ENCODE measurements around the gene BPIFB2.

The BPIFB2 gene

DNA sequence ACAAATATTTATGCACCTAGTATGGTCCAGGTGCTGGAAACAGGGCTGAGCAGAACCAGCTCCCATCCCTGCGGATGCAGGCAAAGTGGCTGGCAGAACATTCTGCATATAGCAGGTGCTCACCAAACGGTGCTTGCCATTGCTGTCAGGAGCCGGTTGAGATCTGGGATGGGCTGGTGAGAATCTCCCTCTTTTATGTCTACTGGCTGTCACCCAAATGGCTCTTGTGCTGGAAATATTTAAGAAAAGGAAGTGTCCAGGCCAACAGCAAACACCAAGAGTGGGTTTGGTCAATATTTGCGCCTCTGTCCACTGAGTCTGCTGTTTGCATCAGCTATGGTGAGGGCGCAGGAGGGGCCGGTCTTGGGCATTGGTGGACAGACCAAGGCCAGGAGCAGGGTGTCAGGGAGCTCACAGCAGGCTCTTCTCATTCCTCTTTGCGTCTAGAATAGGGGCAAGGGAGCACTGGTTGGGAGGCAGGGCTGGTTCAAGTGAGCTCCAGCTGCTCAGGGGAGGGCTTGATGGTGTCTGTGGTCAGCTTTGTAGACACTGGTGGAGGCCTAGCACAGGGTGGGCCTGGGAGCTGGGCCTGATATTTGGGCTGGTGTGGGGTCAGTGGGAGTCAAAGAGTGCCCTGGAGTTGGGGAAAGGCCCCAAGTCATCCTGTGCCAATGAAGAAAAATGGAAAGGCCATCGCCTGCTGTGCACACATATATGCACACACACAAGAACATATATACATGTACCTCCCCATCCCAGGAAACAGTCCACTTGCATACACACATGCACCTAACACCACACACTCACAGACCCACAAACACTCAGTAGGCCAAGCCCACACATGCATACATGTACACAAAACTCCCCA is 1.4 kb upstream of the BPIFB2 start:
- no peak for DNase-seq (ENCODE audit: low read depth in 2 of 3, low spot score in 2 of 3)

GRCh38 chr20:33006776-33007375 is 628 bp upstream of the BPIFB2 start:
- DNase-seq (ENCODE audit: low read depth in 2 of 3, low spot score in 2 of 3) = no peak

DNA sequence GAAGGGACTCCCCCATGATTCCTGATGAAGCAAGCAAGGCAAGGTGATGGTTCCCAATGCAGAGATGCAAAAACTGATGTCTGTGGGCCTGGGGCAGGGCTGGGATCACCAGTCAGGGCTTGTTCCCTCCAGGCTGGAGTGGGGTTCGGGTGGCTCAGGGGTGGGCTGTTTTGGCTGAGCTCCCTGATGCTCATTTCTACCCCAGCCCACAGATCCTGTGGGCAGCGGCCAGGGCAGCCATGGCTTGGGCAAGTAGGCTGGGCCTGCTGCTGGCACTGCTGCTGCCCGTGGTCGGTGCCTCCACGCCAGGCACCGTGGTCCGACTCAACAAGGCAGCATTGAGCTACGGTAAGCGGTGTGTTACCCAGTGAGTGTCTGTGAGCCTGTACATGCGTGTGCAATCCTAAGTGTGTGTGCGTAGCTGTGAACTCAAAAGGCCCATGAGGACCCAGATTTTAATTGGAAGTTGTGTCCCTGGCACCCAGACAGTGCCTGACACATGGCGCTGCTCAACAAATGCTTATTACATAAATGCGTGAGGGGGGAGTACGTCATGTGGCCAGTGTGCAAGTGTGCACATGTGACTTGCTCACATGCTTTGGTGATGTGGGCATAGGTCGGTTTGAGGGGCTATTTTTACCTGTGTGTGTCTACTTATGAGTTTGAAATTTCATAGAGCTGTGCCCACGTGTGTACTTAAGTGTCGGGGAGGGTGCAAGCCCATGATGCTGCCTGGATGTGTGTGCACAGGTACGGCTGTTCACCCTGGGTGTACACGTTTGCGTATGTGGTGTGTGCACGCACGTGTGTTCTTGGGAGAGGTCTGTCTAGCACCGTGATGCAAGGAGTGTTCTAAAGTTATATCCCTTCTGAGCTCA is 1.1 kb downstream of the BPIFB2 start:
- DNase-seq (ENCODE audit: low read depth in 2 of 3, low spot score in 2 of 3) = no peak

DNA sequence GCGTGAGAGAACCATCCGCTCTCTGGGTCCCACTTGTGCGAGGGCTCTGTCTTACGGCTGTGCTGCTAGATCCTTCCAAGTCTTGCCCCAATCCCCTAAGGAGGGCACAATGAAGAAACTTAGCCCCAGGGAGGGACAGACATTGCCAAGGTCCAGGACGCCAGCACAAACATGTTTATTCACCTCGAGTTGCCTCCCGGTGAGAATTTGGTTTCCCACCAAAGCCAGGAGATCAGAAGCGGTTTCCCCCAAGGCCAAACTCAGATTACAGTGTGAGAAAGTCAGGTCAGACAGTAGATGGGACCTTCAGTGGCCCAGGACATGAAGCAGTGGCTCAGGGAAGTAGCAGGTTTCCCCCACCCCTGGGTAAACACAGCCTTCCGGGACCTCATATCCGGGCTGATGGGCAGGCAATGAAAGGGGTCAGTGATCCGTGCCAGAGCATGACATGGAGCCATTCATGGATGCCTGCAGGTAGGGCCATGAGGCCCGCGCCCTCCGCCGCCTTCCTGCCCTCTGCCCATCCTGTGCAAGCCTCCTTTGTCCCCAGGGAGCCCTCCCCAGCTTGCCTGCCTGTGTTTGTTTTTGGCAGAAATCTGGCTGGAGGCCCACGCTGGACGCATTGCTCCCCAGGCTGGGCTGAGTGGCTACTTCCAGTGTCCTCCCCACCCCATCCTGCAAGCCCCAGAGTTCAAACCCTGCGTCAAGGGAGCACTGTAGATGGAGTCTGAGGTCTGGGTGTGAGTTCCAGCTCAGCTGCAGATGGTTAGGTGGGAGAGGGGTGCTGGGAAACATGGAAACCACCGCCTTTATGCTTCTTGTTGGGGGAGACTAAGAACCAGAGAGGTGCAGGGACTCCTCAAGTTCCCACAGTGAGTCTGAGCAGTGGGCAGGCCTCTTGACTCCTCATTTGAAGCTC is 2.0 kb downstream of the BPIFB2 start:
- no peak for DNase-seq (ENCODE audit: low read depth in 2 of 3, low spot score in 2 of 3)

DNA sequence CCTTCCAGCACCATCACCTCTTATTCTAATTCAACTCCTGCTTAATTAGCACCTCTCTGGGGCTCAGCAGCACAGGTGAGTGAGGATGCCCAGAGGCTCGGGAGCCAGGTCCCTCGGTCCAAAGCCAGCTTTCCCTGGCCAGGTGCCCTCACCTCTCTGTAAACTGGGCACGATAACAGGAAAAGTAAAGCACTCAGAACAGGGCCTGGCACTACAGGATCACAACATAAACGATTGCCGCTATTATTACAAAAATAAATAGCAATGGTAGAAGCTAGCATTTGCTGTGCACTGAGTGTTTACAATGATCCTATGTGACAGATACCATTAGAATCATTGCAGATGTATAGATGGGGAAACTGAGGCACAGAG is 2.6 kb downstream of the BPIFB2 start:
- DNase-seq (ENCODE audit: low read depth in 2 of 3, low spot score in 2 of 3) = no peak

- DNase-seq (ENCODE audit: low read depth in 2 of 3, low spot score in 2 of 3) = no peak
Measured at GRCh38 chr20:33010674-33011449, 3.4 kb downstream of the BPIFB2 start.

- no peak for DNase-seq (ENCODE audit: low read depth in 2 of 3, low spot score in 2 of 3)
Measured at GRCh38 chr20:33012327-33013189, 5.1 kb downstream of the BPIFB2 start.

GRCh38 chr20:33013701-33014326 is 6.3 kb downstream of the BPIFB2 start:
- no peak for DNase-seq (ENCODE audit: low read depth in 2 of 3, low spot score in 2 of 3)

- DNase-seq (ENCODE audit: low read depth in 2 of 3, low spot score in 2 of 3) = no peak
Measured at GRCh38 chr20:33014336-33015113, 7.0 kb downstream of the BPIFB2 start.

GRCh38 chr20:33015114-33015484 is 7.6 kb downstream of the BPIFB2 start:
- DNase-seq (ENCODE audit: low read depth in 2 of 3, low spot score in 2 of 3) = no peak

- no peak for DNase-seq (ENCODE audit: low read depth in 2 of 3, low spot score in 2 of 3)
Measured at GRCh38 chr20:33015700-33016580, 8.4 kb downstream of the BPIFB2 start.

DNA sequence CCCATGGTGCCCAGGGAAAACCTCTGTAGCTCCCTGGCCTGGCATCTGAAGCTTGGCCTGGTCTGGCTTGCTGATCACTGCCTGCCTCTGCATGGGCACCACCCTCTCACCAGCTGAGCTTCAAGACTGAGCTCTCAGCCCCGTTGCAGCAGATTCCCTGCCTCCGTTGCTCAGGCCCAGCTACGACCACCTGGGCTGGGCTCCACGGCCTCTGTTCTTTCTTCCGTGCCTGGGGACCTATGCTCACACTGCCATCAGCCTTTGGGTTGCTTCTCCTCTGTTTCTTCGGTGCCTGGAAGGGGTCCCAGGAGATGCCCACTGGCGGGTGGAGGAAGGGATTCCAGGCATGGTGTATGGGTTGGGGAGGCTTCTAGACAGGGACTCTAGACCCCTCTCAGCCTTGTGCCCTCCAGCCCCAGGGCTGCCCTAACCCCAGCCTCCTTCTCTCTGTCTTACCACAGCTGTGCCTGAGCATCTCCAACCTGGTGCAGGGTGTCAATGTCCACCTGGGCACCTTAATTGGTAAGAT is 9.1 kb downstream of the BPIFB2 start:
- DNase-seq (ENCODE audit: low read depth in 2 of 3, low spot score in 2 of 3) = no peak

- DNase-seq (ENCODE audit: low read depth in 2 of 3, low spot score in 2 of 3) = no peak
Measured at GRCh38 chr20:33017542-33017941, 10.0 kb downstream of the BPIFB2 start.

DNA sequence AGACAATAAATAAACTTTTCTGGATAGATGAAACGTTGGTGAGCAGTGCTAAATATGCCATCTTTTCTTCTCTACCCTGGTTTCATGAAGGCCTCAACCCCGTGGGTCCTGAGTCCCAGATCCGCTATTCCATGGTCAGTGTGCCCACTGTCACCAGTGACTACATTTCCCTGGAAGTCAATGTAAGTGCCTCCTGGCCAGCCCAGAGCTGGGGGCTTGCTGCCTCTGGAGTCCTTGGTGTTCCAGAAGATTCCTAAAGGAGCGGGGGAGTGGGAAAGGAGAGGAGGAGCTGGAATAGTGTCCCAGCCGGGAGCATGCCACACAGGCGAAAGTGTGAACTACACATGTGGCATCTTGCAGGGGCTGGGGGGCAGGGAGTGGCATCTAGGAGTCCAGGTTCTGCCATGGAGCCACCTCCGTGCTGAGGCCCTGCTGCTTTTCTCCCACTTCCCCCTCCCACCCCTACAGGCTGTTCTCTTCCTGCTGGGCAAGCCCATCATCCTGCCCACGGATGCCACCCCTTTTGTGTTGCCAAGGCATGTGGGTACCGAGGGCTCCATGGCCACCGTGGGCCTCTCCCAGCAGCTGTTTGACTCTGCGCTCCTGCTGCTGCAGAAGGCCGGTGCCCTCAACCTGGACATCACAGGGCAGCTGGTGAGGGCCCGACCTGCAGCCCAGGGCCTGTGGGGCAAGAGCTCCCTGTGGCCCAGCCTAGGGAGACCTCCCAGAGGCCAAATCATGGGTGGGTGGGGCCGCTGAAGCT is 10.8 kb downstream of the BPIFB2 start:
- DNase-seq (ENCODE audit: low read depth in 2 of 3, low spot score in 2 of 3) = no peak

DNA sequence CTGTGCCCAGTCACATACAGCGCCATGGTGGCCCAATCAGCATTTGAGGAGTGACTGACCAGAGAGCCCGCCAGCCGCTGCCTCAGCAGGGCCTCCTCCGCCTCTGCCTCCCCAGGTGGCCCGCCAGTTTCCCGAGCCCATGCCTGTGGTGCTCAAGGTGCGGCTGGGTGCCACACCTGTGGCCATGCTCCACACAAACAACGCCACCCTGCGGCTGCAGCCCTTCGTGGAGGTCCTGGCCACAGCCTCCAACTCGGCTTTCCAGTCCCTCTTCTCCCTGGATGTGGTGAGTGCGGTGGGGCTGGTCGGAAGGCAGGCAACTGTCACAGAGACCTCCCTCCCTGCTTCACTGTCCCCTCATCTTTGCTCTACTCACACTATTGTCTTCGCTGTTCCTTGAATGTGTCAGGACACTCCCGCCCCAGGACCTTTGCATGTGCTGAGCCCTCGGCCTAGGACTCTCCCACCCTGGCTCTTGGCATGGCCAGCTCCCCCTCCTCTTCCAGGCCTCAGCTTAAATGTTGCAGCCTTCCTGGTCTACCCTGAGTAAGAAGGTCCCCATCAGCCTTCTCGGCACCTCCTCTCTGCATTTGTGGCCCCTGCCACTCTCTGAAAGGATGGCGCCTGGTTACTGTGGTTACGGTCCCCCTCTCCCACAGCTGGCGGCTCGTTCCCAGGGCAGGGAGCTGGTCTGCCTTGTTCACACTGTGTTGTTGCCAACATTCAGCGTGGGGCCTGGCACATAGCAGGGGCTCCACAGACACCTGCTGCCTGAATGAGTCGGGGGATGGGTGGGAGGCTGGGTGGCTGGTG is 12.2 kb downstream of the BPIFB2 start:
- no peak for DNase-seq (ENCODE audit: low read depth in 2 of 3, low spot score in 2 of 3)
